GM21447 (cell line): ENCODE results near the gene NUTM2G.
"Not testable (repeated sequence)": the region's sequence is repeated elsewhere in the genome, so short reads cannot be mapped to it uniquely, and the experiment has no call there.

Experiments
- ATAC-seq: cut with Tn5 transposase; IDR thresholded peaks from one replicate; pipeline ENCODE4 v1.9.1; 2021; ENCODE audit not compliant: unreplicated experiment

NUTM2G gene

GRCh38 chr9:96928543-96928942 is at the start of gene NUTM2G:
NUTM2G (plus strand) TSS chr9:96928843; CDS start chr9:96929025, 182 bp downstream.
- ATAC-seq, result not testable (repeated sequence)

GRCh38 chr9:96883922-96884321 is 44.7 kb upstream of the NUTM2G start:
- ATAC-seq, result no peak

DNA sequence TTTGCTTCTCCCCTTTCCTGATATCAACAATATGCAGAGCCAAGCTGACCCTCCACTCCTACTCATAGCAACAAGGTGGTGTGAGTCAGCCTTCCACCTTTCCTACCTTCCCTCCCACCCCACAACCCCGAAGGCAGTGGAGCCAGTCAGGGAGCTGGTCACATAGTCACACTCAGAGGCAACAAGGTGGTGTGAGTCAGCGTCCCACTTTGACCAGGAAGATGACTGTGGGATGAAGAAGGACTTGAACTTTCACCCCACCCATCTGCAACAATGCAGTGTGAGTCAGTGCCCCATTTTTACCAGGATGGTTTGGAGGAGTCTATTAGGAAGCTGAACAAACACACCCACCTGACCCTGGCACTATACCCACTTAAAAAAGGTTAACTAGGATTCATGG is 44.2 kb upstream of the NUTM2G start:
- ATAC-seq, result no peak

DNA sequence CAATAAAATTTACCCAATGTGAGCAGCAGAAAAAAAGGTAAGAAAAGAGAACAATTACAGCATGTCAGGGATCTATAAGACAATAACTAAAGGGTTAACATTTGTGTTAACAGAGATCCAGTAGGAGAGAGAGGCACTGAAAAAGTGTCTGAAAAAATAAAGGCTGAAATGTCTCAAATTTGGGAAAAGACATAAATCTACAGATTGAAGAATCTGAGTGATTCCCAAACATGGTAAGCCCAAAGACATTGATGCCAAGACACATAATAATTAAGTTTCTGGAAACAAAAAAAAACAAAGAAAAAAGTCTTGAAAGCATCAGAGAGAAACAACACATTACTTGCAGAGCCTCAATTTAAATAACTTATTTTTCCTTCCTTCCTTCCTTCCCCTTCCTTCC is 43.2 kb upstream of the NUTM2G start:
- ATAC-seq, result no peak

- no peak for ATAC-seq
These were observed 40.1 kb upstream of the NUTM2G start for GRCh38 chr9:96888591-96888990.

DNA sequence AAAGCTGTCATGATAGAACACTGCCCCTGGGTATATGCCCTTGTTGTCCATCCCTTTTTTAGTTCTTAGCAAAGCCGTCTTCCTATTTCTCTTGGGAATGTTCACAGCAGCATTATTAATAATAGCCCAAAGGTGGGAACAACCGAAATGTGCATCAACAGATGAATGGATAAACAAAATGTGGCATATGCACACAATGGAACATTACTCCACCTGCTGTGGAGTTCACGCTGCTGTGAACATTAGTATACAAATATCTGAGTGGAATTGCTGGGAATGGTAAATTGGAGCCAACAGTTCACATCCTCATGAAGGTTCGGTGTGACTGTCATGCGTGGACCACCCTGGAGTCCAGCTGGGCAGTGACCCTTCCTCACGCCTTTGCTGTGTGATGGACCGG is 36.5 kb upstream of the NUTM2G start:
- ATAC-seq, result no peak

- not testable (repeated sequence) for ATAC-seq
These were observed 28.6 kb upstream of the NUTM2G start for GRCh38 chr9:96900010-96900409.

DNA sequence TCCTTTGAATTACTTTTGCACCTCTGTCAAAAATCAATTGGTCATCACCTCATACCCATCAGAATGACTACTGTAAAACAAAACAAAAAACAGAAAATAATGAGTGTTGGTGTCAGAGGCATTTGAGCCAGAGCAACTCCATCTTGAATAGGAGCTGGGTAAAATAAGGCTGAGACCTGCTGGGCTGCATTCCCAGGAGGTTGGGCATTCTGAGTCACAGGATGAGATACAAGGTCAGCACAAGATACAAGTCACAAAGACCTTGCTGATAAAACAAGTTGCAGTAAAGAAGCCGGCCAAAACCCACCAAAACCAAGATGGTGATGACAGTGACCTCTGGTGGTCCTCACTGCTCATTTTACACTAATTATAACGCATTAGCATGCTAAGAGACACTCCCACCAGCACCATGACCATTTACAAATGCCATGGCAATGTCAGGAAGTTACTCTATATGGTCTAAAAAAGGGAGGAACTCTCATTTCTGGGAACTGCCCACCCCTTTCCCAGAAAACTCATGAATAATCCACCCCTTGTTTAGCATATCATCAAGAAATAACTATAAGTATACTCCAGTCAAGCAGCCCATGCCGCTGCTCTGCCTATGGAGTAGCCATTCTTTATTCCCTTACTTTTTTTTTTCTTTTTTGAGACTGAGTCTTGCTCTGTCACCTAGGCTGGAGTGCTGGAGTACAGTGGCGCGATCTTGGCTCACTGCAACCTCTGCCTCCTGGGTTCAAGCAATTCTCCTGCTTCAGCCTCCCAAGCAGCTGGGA is 23.5 kb upstream of the NUTM2G start:
- not testable (repeated sequence) for ATAC-seq

DNA sequence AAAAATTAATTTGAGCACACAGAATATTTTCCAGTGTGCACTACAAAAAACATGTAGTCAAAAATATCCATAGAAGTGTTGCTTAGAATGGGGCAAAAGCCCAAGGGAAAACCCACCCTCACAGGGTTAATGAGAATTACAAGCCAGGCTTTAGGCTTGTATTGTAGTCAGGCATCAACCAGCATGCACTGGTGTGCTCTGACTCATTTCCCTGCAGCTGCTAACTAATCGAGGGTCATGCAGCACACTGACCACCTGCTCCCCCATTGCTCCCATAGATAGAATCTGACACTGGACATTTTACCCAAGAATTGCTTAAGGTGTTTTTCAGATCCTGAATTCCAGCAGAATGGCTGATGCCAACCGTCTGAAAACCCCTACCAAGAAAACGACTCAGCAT is 20.2 kb upstream of the NUTM2G start:
- ATAC-seq, result not testable (repeated sequence)

- not testable (repeated sequence) for ATAC-seq
These were observed 13.1 kb upstream of the NUTM2G start for GRCh38 chr9:96915539-96915938.

- not testable (repeated sequence) for ATAC-seq
These were observed 12.1 kb upstream of the NUTM2G start for GRCh38 chr9:96916531-96916930.

- not testable (repeated sequence) for ATAC-seq
These were observed 10.1 kb upstream of the NUTM2G start for GRCh38 chr9:96918550-96918949.

DNA sequence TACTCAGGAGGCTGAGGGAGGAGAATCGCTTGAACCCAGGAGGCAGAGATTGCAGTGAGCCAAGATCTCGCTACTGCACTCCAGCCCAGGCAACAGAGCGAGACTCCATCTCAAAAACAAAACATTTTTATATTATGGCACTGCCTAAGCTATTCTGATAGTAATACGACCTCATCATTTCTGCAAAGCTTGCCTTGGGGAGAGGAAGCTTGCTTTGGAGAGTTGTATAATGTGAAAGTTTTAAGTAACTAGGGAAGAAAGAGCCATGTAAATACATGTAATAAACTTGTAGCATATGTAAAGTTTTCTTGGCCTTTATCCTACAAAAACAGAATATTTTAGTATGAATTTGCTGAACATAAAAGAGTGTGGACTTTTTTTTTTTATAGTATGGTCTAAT is 7.8 kb upstream of the NUTM2G start:
- not testable (repeated sequence) for ATAC-seq

GRCh38 chr9:96925587-96925986 is 3.1 kb upstream of the NUTM2G start:
- not testable (repeated sequence) for ATAC-seq

- not testable (repeated sequence) for ATAC-seq
These were observed 3.0 kb downstream of the NUTM2G start for GRCh38 chr9:96931665-96932064.

- not testable (repeated sequence) for ATAC-seq
These were observed 5.5 kb downstream of the NUTM2G start for GRCh38 chr9:96934097-96934496.

- ATAC-seq, result not testable (repeated sequence)
These were observed 6.1 kb downstream of the NUTM2G start for GRCh38 chr9:96934706-96935105.

GRCh38 chr9:96935401-96935800 is 6.8 kb downstream of the NUTM2G start:
- ATAC-seq, result not testable (repeated sequence)

GRCh38 chr9:96937442-96937841 is 8.8 kb downstream of the NUTM2G start:
- ATAC-seq, result not testable (repeated sequence)

DNA sequence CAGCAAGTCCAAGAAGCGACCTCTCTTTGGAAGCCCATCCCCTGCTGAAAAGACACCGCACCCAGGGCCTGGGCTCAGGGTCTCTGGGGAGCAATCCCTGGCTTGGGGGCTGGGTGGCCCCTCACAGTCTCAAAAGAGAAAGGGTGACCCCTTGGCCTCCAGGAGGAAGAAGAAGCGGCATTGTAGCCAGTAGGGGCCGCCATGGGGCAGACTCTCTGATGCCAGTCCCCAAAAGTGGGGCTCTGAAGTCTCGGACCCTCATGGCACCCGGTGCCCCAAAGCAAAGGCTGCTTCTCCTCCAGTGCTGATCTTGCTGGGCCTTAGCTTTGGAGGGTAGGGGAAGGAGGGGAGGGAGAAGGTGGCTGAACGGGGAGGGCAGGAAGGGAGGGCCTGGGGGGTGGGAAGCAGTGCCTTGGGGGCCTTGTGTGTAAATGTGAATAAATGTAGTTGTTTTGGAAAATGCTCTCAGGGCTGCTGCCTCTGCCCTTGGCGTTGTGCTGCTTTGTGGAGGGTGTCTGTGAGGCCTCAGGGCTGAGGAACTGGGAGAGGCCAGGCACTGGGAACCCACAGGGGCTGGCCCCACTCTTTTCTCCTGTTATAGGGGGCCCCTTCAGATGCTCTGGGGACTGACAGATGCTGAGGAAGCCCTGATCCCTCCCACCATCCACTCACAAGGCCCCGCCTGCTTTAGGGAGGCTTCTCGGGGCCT is 10.5 kb downstream of the NUTM2G start:
- not testable (repeated sequence) for ATAC-seq

- ATAC-seq, result not testable (repeated sequence)
These were observed 12.3 kb downstream of the NUTM2G start for GRCh38 chr9:96940982-96941381.

DNA sequence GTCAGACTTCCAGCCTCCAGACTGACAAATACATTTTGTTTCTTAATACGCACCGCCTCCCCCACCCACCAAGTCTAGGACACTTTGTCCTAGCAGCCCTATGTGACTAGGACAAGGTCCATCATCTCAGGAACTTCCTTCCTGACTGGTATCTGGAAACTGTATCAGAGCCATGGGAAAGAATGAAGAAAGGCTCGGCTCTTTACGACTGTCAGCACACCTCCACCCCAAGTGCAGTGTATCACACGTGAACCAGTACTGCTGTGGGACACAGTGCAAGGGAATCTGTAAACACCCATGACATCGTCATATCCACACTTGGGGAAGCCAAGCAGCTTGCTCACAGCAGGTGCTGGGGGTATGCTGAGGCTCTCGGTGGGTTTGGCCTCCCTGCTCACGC is 13.0 kb downstream of the NUTM2G start:
- not testable (repeated sequence) for ATAC-seq
